Activated CD4-positive, alpha-beta T cell treated with anti-CD3 and anti-CD28 coated beads, Interleukin-2, amount 50 U/mL, for 16 hours (primary cell): ENCODE results near the gene PRDM2.

Source experiments
- DNase-seq: peaks from one replicate; pipeline ENCODE4 v3.0.0-alpha.2; 2020

The PRDM2 gene

DNA sequence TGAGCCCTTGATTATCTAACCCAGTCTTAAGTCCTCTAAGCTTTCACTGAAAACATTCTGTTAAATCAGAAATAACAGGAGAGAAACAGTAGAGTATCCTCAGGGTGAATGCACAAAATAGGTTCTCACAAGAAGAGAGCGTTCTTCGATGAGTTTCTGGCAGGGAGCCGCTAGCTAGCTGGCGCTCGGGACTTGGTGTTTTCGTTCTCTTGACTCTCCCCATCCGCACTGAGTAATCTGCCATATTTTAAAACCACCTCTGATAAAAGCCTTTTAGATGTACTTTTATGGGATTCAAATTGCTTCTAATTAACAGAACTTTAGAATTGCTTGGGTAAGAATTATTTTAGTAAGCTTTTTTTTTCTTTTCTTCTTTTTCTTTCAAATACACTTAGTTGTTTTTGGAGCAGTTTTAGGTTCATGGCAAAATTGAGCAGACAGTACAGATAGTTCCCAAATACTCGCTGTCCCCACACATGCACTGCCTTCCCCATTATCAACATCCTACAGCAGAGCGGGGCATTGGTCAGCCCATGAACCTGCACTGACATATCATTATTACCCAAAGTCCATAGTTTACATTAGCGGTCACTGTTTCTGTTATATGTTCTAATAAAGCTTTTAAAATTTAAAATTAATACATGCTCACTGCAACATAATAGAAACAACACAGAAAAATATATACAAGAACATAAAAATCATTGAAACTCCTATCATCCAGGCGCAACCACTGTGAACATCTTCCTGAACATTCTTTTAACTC is 35.4 kb downstream of the PRDM2 start:
- DNase-seq: no peak

DNA sequence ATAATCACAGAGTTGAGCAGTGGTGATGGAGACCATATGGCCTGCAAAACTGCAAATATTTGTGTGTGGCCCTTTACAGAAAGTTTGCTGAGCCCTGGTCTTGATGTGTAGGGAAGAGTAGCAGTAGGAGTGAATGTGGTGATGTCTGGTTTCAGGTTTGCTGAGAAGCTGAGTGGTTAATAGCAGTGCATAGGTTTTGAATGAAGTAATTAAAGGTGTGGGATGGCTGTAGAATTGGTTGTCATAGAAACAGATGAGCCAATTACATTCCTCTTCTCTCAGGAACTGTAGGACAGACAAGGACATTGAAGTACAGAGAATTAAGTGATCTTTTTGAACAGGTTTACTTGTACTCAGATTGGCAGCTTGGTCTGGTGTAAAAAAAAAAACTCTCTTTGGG is 37.4 kb downstream of the PRDM2 start:
- no peak for DNase-seq

DNA sequence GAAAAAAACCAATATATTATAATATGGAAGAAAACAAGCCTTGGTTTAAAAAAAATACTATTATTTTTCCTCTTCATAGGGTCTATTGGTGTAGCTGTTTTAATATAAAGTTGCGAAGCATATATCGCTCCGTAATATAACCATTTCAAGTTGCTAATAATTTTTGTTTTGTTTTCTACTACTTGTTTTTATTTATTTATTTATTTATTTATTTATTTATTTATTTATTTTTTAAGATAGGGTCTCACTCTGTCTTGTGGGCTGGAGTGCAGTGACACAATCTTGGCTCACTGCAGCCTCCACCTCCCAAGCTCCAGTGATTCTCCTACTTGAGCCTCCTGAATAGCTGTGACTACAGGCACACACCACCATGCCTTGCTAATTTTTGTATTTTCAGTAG is 46.4 kb downstream of the PRDM2 start:
- DNase-seq: no peak

DNA sequence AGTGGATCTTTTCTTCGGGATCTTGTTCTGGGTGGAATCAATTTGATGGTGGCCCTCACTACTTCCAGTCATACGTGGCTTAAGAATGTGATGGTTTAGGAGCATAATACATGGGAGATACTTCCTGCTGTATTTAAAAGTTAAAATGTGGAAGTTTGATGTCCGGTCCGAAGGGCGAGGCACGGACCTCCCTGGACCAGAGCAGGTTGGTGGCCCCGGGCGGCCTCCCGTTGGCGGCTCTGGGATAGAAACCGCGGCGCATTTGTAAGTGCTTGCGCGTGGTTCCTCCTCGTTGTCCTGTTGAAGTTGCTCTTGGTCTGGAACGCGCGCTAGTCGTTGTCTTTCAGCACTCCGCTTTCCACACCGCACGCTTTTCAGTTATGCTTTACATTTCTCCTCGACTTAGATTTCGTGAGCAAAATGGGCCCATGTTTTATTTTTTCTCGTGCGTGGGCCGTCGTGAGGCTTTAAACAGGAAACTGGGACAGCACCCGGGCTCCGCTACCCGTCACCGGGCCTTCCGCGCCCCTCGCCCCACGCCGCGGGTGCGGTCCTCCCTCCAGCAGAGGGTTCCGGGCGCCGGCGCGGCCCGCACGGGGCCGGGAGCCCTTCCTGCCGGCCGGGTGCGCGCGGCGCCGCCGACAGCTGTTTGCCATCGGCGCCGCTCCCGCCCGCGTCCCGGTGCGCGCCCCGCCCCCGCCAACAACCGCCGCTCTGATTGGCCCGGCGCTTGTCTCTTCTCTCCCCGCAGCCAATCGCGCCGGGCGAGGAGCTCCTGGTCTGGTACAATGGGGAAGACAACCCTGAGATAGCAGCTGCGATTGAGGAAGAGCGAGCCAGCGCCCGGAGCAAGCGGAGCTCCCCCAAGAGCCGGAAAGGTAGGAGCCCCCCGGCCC is 48.9 kb downstream of the PRDM2 start:
- DNase-seq: peak; percentile 96

DNA sequence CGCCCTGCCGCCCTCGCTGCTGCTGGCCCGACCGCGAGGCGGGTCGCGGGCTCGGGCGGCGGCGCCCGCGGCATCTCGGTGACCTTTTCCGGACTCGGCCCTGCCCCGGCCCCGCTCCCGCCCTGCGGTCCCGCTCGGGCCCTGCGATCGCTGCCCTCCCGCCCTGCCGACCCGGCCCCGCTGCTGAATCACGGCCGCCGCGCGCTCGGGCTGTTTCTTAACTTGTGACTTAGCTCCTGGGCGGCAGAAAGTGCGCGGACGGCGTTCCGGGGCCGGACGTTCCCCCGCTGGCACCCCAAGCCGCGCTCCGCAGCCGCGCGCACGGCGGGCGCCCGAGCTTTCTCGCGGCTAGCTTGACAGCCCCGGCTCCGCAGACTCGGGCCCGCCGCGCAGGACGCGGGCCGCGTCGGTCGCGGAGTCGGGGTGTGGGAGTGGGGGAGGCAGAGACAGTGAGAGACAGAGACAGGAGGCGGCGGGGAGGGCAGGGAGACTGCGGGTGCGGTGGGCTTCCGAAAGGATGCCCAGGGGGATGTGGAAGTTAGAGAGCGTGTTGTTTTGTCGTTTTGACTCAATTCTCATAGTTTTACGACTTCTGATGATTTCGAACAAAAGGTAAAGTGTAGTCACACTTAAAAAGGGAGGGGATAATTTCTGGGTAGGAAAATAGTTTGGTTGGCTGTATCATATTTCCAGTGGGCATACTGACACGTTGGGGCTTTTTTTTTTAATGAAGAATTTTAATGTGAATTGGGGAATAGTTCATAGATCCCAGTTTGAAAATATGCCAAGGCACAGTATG is 49.8 kb downstream of the PRDM2 start:
- DNase-seq: peak; percentile 52

DNA sequence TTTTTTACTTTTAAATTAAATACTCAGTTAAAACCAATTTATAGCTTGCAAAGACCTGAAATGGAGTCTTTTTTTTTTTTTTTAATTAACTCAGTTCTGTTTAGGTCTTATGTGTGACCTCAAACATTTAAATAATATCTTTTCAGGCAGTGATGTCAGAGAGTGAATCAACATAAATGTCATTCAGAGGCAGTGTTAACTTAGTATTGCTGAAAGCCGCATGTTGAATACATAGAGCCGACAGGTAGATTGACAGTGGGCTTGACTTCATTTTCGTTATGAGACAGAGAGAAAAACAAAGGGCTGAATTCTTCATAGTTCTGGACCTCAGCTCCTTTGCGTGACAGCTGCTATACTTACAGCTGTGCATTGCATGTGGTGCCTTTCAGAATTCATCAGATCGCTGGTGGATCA is 51.5 kb downstream of the PRDM2 start:
- no peak for DNase-seq

DNA sequence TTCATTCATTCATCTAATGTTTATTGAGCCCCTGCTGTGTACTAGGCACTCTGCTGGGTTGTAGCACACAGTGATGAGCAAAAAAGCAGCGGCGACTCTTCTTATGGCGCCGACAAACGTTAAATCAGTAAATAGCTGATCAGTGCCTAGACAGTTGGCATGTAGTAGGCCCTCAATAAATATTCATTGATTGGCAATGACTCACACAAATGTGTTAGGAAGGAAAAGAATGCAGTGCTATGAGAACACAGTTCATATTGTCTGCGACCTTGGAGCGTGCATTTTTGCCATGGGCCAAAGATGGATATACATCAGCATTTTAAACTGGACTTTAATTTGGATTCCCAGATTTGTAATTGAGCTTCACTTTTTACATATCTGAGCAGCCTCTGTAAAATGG is 52.0 kb downstream of the PRDM2 start:
- DNase-seq: no peak

DNA sequence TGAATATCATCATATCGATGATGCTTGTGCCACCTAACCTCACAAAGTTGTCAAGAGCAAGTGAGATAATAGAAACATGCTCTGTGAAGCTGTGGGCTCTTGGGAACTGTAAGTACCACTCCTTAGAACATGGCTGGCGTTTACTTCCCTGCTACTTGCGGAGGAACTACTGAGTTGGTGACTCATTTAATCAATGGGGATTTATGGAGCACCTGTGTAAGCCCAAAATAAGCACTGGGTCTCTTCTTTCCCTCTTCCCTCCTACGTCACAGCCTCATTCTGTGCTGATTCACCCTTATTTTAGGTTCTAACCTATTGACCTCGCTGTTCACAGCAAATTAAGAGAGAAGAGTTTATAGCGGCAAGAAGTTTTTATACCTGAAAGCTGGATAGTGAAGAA is 52.9 kb downstream of the PRDM2 start:
- DNase-seq: no peak

DNA sequence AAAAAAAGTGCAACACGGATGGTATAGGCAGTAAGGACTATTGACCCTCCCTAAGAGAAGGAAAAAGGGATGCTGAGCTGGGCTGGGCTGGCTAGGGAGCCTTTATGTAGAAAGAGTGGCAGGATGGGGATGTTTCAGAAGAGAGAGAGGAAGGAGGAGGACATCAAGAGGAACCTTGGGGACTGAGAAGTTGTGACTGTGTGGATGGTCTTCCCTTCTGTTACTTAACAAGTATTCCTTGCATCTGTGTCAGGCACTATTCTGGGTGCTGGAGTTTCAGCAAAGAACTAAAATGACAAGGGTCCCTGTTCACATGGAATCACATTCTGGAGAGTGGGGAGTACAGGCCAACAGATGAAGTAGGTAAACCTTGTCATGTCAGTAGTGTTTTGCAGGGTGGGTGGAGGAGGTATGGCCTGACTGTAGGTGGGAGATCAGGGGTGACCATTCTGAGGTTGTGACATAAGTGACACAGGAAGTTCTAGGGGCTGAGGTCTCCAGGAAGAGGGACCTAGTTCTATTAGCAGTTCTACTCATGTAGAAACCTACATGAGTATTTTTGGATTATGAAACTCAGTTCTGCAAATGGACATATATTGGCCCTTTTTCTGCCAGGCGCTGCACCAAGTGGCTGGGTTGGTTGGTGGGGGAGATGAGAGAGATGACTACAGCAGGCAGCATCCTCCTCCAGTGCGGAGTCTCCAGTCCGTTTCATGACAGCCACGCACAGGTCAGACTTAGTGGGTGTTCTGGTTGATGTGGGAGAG is 53.8 kb downstream of the PRDM2 start:
- DNase-seq: no peak

DNA sequence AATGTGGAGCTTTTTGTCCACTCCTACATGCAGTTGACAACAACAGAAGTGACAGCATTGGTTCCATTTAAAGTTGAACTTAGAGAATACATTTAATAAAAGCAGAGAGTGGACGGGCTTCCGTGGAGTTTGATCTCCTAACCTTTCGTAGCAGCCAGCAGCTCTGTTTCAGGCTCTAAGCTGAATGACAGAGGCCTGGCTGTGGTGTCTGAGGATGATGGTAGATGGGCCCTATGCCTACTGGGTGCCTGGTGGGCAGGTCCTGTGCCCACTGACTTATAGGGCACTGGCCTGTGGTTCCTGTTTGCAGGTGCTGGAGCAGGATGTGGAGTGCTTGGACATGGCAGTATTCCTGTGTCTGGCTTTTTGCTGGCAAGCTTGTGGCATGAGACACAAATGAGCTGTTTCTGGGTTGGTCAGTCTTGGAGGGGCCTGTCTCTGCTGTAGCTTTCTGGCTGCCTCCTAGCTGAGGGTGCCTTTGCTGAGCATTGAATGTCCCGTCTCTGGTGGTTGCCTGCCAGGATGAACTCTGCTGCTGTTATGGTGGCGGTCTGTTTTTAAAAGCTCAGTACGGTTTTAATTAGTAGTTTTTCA is 54.6 kb downstream of the PRDM2 start:
- DNase-seq: no peak

DNA sequence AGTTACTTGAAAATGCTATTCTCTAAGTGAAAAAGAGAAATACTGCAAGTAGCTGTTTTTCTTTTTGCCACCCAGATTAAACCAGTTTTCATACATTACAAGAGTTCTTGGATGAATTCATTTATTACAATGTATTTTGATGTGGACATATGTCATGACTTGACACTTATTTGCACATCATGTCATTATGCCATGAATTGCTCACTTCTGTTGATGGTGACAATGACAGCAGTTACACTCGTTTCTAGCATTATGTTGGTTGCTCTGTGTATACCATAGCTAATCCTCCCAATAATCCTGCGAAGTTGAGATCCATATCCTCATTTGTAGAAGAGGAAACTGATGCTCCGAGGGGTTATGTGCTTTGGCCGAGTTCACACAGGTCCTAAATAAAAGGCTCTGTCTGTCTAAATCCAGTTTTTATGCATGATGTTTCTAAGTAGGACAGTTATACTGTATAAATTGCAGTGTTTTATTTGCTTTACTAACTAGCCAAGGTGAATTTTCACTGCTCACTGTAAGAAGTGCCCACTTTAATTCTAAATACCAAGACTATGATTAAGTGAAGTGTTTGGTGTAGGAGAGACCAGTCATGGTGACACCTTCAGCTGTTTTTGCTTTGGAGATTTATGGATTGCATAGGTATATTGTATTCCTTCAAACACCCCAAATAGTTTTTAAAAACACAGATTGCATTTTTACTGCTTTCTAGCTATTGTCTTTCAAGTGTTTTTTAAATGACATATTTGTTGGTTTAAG is 56.7 kb downstream of the PRDM2 start:
- DNase-seq: no peak

DNA sequence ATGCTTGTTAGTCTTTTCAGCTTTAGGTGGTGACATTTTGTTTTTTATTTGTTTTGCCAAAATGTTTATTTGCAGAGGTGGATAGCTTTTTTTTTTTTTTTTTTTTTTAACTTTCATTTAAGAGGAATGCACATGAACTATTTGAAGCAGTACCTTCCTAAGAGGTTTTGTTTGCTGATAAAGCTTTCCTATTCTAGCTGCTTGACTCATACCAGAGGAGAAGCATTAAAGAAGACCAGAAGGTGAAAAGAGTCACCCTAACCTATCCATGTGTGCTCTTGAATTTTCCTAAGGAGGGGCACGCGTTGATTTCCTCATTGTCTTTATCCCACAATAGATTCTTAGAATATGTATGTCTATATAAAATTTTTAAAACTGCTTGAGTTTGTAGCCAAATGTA is 57.7 kb downstream of the PRDM2 start:
- DNase-seq: no peak

DNA sequence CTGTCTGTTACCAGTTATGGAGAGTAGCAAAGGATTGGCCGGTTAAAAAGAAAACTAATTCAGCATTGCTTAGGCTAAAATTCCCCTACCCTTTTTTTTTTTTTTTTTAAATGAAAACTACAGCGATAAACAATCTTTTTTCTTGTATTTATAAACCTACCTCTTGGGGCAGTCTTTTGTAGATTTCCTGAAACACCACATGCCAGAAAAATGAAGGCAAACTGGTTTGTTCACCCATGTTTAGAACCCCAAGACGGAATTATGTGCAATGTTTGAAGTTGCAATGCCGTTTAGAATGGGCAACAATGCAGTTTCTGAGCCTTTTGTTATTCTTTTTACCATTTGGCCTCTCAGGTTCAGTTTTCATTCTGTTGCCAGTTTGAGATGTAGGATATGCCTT is 59.1 kb downstream of the PRDM2 start:
- DNase-seq: no peak

DNA sequence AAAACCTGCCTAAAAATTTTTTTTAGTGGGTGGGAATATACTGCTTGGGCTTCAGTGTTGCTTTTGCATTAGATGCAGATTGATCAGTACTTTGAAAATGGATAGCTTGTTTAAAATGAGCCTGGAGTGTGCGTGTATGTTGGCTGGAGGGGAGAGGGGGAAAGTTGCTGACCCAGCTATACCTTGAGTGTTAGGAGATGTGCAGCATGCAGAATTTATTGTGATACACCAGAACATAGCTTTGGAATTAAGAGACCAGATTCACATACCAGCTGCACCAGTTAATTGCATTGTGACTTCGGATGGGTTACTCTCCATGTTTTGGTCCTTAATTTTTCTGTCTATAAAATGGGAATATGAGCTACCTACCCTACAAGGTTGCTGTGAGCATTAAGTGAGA is 60.4 kb downstream of the PRDM2 start:
- no peak for DNase-seq

DNA sequence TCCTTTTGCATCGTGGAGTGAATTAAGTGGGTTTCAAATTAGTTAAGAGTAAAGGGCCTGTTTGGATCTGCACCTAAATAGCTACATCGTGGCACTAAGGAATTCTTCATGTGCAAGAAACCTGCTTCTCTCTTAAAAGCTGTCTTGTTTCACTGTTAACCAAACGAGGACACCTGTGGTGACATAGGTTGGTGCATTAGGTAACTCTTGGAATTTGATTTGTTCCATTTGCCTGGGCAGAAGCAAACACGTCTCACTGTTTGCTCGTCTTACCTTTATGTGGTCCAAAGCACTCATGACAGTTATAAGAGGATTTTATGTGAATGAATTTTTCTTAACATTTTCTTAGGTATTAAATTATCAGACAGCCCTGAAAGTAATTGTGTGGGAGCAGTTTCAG is 60.9 kb downstream of the PRDM2 start:
- no peak for DNase-seq

DNA sequence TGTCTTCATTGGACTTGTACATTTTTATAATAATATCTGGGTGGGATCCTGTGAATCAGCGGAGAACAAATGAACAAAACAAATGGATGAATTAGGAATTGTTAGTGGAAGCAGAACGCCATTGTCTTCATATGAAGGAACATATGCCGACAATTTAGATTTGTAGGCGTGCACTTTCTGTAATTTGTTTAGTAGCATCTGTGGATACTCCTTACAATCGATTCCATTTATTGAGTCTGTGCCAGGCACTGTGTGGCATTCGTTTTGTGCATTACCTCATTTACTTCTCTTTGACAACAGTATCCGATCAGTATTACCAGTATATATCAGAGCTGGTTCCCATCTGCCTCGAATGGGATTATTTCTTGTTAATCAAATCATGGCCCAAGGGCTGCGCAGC is 61.9 kb downstream of the PRDM2 start:
- DNase-seq: no peak

DNA sequence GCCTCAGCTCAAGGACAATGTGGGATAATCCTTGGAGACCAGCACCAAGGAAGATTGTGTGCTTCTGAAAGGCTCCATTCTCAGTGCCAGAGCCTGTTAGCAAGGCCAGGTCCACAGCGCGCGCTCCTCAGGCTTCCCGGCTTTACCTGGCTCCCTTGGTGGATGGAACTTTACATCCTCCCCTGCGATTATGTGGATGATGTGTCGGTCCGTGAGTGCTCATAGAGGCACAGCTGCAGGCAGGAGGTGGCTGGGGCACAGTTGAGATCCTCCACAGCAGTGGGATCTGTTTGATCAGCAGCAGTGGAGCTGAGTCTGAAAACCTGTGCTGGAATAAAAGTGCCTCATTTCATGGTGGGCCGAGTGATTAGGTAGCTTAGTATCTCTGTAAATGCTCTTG is 62.7 kb downstream of the PRDM2 start:
- no peak for DNase-seq

DNA sequence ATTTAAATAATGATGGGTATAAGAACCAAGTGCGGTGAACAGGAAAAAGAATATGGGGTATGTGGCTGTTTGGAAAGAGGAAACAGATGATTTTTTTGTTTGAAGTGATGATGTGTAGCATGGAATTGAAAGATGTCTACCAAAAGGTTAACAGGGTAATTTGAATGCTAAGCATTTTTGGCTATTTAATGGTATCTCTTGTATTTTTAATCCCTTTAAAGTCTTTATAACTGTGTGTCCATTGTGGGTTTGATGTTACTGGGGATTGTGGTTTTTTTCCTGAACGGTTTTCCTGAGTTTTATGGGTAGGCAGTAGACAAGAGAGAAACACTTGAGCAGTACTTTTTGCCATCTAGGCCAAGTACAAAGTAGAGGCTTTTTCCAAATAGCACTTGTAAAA is 63.2 kb downstream of the PRDM2 start:
- no peak for DNase-seq

DNA sequence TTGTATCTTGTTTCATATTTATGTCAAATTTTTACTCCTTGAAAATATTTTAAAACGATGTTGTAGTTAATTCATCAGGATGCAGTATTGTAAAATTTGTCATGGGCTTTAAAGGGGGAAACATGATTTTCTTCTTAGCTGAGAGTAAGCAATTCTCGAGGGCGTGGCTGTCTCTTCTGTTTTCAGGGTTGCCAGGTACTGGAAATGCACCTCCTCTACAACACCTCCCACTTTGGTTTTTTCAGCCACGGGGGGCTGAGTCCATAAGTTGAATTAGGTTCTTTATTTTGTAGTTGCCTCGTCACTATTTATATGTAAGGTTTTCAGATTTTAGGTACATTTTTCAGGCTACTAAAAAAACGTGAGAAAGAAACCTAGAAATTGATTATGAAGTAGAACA is 64.0 kb downstream of the PRDM2 start:
- no peak for DNase-seq

DNA sequence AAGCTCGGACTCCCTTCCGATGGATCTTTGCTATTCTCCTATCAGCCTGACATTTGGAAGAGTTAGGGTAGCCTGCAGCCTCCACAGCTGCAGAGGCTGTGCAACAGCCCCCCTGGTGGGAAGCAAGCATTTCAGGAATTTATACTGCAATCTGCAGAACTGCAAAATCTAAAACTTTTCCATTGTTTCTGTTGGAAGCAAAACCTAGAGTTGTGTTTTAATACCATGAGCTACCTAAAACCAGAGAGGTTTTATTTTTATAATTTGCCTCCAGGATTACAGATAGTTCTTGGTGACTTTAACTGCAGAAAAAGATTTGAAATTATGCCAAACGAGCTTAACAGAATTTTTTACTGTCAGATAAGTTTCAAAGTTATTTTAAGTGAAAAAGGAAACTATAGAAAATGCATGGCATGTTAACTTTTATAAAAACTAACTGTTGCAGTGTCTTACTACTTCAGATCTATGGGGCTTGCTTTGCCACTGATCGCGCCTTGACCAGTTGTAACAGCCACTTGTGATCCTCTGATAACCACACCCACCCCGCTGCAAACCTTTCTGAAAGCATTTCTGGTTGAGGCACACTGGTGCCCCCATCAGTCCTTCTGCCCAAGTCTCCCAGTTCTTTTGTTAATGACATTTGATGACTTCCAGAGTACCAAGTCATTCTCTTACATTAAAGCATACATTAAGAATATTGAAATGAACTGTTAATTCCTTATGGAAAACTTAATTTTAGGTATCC is 64.8 kb downstream of the PRDM2 start:
- DNase-seq: no peak
